Measurements from ENCODE around the gene FABP3.

FABP3 gene

GRCh38 chr1:31371121-31371959 lies 1.5 kb downstream of the FABP3 start:
- no peak for DNase-seq (ENCODE audit: low read depth)

GRCh38 chr1:31370565-31370964 lies 2.3 kb downstream of the FABP3 start:
- no peak for DNase-seq (ENCODE audit: low read depth)

- no peak for DNase-seq (ENCODE audit: low read depth)
Observed at GRCh38 chr1:31370021-31370420, 2.9 kb downstream of the FABP3 start.

- DNase-seq (ENCODE audit: low read depth), result no peak
Observed at GRCh38 chr1:31368611-31369107, 4.2 kb downstream of the FABP3 start.

GRCh38 chr1:31366796-31367195 lies 6.1 kb downstream of the FABP3 start:
- DNase-seq (ENCODE audit: low read depth), result no peak

- no peak for DNase-seq (ENCODE audit: low read depth)
Observed at GRCh38 chr1:31364561-31365250, 8.2 kb downstream of the FABP3 start.

GRCh38 chr1:31362032-31362431 lies 10.8 kb downstream of the FABP3 start:
- DNase-seq (ENCODE audit: low read depth), result no peak

GRCh38 chr1:31361607-31362006 lies 11.3 kb downstream of the FABP3 start:
- no peak for DNase-seq (ENCODE audit: low read depth)

- DNase-seq (ENCODE audit: low read depth), result no peak
Observed at GRCh38 chr1:31356427-31356826, 16.4 kb downstream of the FABP3 start.

GRCh38 chr1:31354283-31354682 lies 18.6 kb downstream of the FABP3 start:
- no peak for DNase-seq (ENCODE audit: low read depth)

GRCh38 chr1:31348449-31348848 lies 24.4 kb downstream of the FABP3 start:
- no peak for DNase-seq (ENCODE audit: low read depth)

- no peak for DNase-seq (ENCODE audit: low read depth)
Observed at GRCh38 chr1:31346785-31347184, 26.1 kb downstream of the FABP3 start.

- DNase-seq (ENCODE audit: low read depth), result no peak
Observed at GRCh38 chr1:31345635-31346034, 27.2 kb downstream of the FABP3 start.

- no peak for DNase-seq (ENCODE audit: low read depth)
Observed at GRCh38 chr1:31344503-31344902, 28.4 kb downstream of the FABP3 start.

GRCh38 chr1:31336687-31337467 lies 36.0 kb downstream of the FABP3 start:
- no peak for DNase-seq (ENCODE audit: low read depth)

- DNase-seq (ENCODE audit: low read depth), result no peak
Observed at GRCh38 chr1:31335007-31335406, 37.9 kb downstream of the FABP3 start.

GRCh38 chr1:31327381-31327780 lies 45.5 kb downstream of the FABP3 start:
- DNase-seq (ENCODE audit: low read depth), result no peak

- no peak for DNase-seq (ENCODE audit: low read depth)
Observed at GRCh38 chr1:31326461-31326860, 46.4 kb downstream of the FABP3 start.

GRCh38 chr1:31324992-31325391 lies 47.9 kb downstream of the FABP3 start:
- DNase-seq (ENCODE audit: low read depth), result no peak

- DNase-seq (ENCODE audit: low read depth), result no peak
Observed at GRCh38 chr1:31324093-31324492, 48.8 kb downstream of the FABP3 start.

GRCh38 chr1:31318146-31318545 lies 54.7 kb downstream of the FABP3 start:
- DNase-seq (ENCODE audit: low read depth), result no peak

- DNase-seq (ENCODE audit: low read depth), result no peak
Observed at GRCh38 chr1:31315902-31316301, 57.0 kb downstream of the FABP3 start.
